GM21515 (cell line): ENCODE data around the gene UGT3A2.

Experiments used
- ATAC-seq: cut with Tn5 transposase; IDR thresholded peaks from one replicate; pipeline ENCODE4 v1.9.1; 2021; ENCODE audit not compliant: unreplicated experiment

UGT3A2 gene

DNA sequence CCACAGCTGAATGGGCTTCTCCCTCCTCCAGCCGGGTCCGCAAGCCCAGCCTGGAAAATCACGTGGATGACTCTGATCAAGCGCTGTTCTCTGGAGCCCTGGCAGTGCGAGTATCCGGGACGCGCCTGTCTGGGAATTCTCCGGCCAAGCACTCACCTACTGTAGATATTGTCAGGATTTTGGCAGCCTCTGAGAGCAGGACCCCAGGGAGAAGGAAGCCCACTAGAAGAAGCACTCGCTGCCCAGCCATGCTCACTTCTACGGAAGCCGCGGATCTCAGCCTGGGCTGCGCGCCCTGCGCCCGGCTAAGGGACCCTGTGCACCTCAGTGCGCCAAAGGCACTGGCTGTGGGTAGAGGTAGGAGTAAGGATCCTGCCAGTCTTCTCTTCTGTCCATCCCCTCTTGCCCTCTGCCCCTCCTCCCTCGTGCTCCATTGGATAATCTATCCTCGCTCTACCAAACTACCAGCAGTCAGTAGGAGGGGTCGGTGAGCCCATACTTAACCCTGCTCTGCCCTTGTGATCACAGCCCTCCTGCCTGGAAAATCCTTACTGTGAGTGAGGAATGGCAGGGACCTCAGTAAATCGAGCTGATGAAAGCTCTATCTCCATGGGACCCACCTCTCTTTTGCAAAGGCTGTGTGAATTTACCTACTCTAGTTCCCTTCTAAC lies at the start of gene UGT3A2:
Gene UGT3A2 (minus strand): TSS at position 343 of the 671 bp plus-strand sequence. CDS start 93 bp downstream, at position 250.
- ATAC-seq: no peak

- ATAC-seq: no peak
Observed at GRCh38 chr5:36111238-36111637, 44.6 kb upstream of the UGT3A2 start.

DNA sequence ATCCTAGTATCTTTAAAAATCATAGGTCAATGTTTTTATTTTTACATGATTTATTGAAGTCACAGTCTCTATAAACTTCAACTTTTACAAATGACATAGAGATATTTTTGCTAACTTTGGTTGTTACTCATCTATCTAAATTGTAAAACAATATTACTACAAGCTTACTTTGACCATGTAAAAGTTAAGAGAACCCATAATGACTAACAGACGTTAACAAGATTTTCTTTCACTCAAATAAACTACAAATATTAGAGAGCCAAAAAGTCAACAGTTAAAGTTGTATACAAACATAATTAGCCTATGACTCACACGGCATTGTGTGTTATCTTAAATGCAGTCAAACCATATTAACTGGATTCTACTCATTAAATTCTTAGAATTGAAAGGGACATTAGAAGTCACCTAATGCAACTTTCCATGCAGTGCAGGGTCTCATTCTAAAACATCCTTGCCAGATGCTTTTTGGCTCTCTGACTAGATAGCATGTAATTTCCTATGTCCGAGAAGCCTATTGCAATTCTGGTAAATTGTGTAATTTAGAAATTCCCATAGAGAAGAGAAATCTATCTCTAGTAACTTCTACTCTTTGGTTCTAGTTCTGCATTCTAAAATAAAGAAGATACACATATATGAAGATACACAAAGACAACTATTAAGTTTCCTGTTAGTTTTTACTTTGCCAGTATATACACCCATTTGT lies 42.2 kb upstream of the UGT3A2 start:
- no peak for ATAC-seq

DNA sequence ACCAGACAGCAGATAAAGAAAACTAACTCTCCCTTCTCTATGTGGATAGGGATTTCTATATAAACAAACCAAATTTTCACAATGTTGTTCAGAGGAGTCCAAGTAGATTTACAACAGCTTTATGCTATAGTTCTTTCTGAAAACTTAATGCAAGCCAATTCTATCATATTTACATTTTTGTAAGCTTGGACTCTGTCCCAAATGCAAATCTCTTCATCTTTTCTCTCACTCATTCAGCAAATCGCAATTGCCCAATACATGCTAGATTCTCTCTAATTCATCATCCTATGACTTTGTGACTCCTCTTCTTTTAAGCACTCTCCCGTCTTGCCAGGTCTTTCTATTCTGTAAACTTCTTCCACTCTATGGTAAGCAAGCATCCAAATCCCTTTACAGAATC lies 39.1 kb upstream of the UGT3A2 start:
- no peak for ATAC-seq

- ATAC-seq: no peak
Observed at GRCh38 chr5:36099748-36100147, 33.1 kb upstream of the UGT3A2 start.

GRCh38 chr5:36096486-36096885 lies 29.8 kb upstream of the UGT3A2 start:
- ATAC-seq: no peak

DNA sequence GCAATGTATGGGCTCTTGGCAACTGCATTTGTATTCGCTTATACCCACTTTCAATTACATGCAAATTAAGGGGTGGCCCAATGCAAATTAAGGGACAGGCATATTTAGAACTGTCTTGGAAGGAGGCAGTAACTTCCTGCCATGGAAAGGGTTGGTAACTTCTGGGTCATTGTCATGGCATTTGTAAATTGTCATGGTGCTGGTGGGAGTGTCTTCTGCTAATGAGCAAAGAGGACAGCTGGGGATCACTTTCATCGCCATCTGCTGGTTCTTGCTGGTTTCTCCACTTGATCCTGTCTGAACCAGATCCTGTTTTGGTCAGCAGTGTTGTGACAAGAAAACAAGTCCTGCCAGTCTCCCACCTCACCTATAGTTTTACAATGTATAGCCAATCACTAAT lies 23.3 kb upstream of the UGT3A2 start:
- ATAC-seq: peak; percentile 68

GRCh38 chr5:36079200-36079781 lies 12.6 kb upstream of the UGT3A2 start:
- ATAC-seq: peak; percentile 96

DNA sequence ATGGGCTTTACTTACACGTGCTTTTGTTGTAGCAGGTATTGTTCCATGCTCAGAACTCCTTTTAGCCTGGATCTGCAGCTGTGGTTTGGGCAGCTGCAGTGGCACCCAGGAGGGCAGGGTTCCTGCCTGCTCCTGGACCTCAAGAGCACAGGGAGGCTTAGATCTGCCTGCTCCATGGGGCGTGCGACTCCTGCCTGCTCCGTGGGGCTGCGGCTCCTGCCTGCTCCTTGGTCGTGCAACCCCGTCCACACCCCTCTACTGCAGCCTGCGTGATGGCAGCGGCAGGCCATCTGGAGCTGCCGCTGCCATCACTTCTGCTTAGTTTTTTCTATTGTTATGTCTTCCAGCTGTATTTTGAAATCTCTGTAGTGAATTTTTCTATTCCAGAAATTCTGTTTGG lies 11.7 kb upstream of the UGT3A2 start:
- no peak for ATAC-seq

- ATAC-seq: no peak
Observed at GRCh38 chr5:36073595-36074216, 7.0 kb upstream of the UGT3A2 start.

- ATAC-seq: no peak
Observed at GRCh38 chr5:36070687-36071571, 4.2 kb upstream of the UGT3A2 start.

DNA sequence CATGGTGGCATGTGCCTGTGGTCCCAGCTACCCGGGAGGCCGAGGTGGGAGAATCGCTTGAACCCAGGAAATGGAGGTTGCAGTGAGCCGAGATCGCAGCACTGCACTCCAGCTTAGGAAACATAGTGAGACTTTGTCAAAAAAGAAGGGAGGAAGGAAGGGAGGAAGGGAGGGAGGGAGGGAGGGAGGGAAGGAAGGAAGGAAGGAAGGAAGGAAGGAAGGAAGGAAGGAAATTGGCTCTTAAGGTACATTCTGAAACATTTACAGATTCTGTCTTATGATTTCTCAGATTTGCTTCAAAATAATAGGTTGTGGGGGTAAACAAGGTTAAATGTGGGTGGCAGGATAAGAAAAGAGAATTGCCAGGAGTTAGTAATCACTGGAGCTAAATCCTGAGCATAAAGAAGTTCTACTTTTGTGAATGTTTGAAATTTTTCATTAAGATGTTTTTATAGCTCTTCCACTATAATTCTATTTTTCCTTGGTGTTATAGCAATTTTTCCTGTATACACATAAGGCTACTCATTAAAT lies 2.1 kb upstream of the UGT3A2 start:
- ATAC-seq: no peak

DNA sequence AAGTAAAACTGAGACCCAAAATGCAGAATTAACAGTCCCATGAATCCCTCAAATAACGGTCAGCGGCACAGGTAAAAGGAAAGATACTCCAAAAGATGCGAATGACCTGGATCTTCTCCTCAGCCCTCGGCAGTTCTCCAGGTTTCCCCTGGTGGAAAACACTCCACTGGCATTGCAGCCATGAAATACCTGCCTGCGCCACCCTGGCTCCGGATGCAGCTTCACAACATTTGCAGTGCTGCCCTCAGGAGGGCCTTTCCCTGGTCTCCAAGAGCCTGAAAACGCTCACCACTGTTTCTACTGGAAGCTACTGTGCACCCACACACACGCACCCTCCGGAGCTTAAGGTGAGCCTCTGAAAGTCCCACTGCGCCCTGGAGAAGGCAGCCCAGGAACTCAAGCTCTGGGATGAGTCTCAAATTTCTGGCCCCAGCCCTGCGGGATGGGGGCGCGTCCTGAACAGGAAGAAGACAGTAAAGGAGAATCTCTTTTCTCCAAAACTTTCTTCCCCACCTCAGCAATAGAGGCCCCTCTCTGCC lies 612 bp downstream of the UGT3A2 start:
- ATAC-seq: no peak

GRCh38 chr5:36060420-36060887 lies 6.2 kb downstream of the UGT3A2 start:
- ATAC-seq: no peak

- ATAC-seq: no peak
Observed at GRCh38 chr5:36059571-36060419, 6.9 kb downstream of the UGT3A2 start.

DNA sequence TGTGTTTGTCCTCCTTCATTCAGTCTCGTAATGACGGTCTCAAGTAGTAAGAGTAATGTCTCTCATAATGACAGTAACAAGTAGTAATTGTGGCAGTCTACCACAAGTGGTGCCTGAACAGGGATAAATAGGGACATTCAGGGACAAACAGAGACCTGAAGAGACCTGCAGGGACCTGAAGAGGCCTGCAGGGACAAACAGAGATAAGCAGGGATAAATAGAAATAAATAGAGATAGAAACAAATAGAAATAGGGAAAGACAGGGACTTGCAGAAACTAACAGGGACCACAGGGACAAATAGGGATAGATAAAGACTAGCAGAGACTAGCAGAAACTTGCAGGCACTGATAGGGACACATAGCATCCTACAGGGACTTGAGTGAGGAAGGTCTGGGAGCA lies 7.9 kb downstream of the UGT3A2 start:
- no peak for ATAC-seq

DNA sequence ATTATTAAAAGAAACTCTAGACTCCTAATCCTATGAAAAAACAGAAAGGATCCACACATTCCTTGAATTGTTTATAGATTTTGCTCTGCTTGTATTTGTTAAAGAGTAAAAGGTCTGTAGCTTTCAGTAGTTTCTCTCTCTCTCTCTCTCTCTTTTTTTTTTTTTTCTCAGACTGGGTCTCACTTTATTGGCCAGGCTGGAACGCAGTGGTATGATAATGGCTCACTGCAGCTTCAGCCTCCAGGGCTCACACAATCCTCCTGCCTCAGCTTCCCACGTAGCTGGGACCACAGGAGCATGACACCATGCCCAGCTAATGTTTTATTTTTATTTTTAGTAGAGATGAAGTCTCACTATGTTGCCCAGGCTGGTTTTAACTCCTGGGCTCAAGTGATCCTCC lies 9.3 kb downstream of the UGT3A2 start:
- ATAC-seq: no peak

DNA sequence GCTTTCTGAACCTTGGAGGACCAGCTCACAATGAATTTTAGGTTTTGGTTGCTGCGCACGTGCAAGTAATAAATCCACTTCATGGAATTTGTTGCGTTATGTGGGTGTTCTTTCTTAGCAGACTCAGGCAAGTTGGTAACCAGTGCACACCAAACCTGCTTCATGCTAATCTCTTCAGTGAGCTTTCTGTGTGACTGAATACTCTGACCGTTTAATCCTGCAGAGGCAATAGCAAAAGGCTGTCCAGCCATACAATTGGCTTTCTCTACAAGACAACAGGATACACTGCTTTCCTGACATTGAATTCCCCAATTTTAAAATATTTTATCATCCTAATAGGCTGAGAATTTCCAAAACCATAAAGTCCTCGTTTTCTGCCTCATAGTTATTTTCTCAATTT lies 10.3 kb downstream of the UGT3A2 start:
- no peak for ATAC-seq

DNA sequence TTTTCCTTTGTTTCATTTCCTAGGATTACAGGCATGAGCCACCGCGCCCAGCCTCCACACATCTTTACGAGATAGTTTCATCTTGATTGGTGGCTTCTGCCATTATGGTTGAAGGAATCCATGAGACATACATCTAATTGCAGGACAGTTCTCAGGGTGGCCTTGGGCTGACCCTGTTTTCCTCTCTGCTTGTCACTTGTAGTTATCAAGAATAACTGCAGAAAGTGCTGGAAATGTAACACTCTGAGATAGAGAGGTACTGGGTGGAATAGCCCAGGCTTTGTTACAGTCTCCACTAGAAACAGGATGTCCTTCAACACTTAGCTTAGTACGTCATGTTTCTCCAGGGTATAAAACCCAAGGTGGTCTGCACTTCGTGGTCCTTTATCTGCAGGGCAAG lies 10.7 kb downstream of the UGT3A2 start:
- ATAC-seq: no peak
